Measurements from ENCODE around the gene NEAT1.

Gene NEAT1

DNA sequence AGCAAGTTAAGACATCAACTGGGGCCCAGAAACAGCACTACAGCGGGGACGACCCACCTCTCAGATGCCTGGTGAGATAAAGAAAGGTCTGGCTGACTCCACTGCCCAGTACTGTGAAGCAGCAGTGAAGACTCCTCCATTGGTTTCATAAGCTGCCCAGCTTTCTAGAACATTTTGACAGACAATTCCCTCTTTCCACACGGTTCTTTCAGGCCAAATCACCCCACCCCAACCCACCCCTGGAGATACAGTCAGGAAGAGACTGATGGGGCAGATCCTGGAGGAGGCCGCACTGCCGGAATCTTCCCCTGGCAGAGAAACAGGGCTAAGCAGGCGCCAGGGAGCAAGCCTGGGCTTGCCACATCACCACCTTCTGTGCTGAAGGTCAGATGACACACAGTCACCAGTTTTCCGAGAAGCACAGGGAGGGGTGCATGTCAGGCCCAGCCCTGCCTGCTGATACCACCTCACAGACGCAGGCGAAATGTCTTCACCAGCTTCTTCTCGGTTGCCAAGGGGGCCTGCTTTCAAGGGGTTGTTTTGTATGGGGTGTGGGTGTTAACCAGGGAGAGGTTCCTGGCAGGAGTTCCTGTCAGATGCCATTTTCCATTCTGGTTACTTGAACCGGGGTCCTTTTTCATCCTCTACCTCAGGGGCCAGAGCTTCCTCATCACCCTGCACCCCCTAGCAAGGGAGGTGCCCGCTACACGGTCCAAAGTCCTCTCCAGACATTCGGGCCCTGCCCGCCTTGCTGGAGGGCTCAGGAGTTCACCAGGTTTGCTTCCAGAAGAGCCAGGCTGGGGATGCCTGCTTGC is 1.4 kb upstream of the NEAT1 start:
- TF ChIP-seq POLR2AphosphoS5 (IDR thresholded peaks at IDR 0.05; ENCODE audit: low read depth, low read length) (peak; percentile 33; the same call in 1 of the 2 replicates), SIN3A (IDR thresholded peaks at IDR 0.05; ENCODE audit: borderline replicate concordance, insufficient read depth, low read length) (peak; percentile 36; the same call in 1 of the 2 replicates), TAF1 (IDR thresholded peaks at IDR 0.05; ENCODE audit: borderline replicate concordance, insufficient read depth, low read length) (peak; percentile 58; the same call in 1 of the 2 replicates), FOXP2 (optimal IDR thresholded peaks at IDR 0.05; ENCODE audit: borderline replicate concordance, extremely low read depth, extremely low read length, insufficient read depth) (no peak)
- TF ChIP-seq, protein P1, sequence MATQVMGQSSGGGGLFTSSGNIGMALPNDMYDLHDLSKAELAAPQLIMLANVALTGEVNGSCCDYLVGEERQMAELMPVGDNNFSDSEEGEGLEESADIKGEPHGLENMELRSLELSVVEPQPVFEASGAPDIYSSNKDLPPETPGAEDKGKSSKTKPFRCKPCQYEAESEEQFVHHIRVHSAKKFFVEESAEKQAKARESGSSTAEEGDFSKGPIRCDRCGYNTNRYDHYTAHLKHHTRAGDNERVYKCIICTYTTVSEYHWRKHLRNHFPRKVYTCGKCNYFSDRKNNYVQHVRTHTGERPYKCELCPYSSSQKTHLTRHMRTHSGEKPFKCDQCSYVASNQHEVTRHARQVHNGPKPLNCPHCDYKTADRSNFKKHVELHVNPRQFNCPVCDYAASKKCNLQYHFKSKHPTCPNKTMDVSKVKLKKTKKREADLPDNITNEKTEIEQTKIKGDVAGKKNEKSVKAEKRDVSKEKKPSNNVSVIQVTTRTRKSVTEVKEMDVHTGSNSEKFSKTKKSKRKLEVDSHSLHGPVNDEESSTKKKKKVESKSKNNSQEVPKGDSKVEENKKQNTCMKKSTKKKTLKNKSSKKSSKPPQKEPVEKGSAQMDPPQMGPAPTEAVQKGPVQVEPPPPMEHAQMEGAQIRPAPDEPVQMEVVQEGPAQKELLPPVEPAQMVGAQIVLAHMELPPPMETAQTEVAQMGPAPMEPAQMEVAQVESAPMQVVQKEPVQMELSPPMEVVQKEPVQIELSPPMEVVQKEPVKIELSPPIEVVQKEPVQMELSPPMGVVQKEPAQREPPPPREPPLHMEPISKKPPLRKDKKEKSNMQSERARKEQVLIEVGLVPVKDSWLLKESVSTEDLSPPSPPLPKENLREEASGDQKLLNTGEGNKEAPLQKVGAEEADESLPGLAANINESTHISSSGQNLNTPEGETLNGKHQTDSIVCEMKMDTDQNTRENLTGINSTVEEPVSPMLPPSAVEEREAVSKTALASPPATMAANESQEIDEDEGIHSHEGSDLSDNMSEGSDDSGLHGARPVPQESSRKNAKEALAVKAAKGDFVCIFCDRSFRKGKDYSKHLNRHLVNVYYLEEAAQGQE (IDR thresholded peaks at IDR 0.05; ENCODE audit: insufficient read depth in 1 of 2, low read depth in 2 of 2, low read length in 2 of 2): peak in 1 of 2 experiments; percentile 7; a peak in 1 of 4 replicates

DNA sequence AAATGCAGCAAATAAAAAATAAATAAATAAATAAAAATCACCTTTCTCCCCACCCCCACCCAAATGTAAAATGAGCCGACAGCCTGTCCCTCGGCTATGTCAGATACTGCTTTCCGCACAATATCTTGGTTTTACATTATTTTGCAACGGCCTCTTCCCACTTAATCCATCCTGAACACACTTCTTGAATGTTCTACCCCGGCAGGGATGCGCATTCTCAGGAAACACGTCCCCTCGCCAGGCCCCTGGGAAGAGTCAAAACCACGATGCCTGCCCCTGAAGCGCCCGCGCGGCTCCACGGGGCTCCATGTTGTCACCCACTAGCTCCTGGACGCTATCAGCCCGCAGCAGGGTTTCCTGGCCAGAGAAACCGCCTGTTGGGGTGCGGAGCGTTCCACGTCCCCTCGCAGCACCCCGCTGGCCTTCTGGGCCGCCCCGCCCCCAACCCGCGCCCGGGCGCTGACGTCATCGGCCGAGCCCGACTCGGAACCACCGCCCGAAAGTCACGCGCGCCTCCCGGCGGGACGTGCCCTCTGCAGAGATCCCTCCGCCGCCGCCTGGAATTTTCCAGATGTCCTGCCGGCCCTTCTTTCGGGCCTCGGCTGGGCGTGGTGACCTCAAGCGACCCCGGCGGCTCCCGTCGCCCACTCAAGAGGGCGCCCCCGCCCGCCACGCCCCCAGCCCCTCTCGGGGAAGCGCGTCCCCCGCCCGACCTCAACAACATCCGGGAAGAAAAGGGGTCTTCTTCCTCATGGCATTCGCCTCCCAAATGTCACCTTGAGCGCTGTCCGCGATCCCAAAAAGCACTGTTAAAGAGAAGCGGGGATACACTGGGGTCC is 585 bp upstream of the NEAT1 start:
- TF ChIP-seq SIN3A (IDR thresholded peaks at IDR 0.05; ENCODE audit: borderline replicate concordance, insufficient read depth, low read length) (peak; percentile 72; the same call in 1 of the 2 replicates), TAF1 (IDR thresholded peaks at IDR 0.05; ENCODE audit: borderline replicate concordance, insufficient read depth, low read length) (0 out of 2 replicates have a peak, but pooled peaks have one; percentile 44), POLR2AphosphoS5 (IDR thresholded peaks at IDR 0.05; ENCODE audit: low read depth, low read length) (no peak)
- TF ChIP-seq, protein P1 (IDR thresholded peaks at IDR 0.05; ENCODE audit: insufficient read depth in 1 of 2, low read depth in 2 of 2, low read length in 2 of 2): peak in 1 of 2 experiments; percentile 30; a peak in 1 of 4 replicates

DNA sequence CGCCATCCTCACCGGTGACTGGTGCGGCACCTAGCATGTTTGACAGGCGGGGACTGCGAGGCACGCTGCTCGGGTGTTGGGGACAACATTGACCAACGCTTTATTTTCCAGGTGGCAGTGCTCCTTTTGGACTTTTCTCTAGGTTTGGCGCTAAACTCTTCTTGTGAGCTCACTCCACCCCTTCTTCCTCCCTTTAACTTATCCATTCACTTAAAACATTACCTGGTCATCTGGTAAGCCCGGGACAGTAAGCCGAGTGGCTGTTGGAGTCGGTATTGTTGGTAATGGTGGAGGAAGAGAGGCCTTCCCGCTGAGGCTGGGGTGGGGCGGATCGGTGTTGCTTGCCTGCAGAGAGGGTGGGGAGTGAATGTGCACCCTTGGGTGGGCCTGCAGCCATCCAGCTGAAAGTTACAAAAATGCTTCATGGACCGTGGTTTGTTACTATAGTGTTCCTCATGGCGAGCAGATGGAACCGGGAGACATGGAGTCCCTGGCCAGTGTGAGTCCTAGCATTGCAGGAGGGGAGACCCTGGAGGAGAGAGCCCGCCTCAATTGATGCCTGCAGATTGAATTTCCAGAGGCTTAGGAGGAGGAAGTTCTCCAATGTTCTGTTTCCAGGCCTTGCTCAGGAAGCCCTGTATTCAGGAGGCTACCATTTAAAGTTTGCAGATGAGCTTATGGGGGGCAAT is 1.1 kb downstream of the NEAT1 start:
- TF ChIP-seq SIN3A (IDR thresholded peaks at IDR 0.05; ENCODE audit: borderline replicate concordance, insufficient read depth, low read length): peak; percentile 63; the same call in 1 of the 2 replicates
- no peak for TF ChIP-seq POLR2AphosphoS5 (IDR thresholded peaks at IDR 0.05; ENCODE audit: low read depth, low read length)
- TF ChIP-seq TAF1 (IDR thresholded peaks at IDR 0.05; ENCODE audit: borderline replicate concordance, insufficient read depth, low read length): 0 out of 2 replicates have a peak, but pooled peaks have one; percentile 4

DNA sequence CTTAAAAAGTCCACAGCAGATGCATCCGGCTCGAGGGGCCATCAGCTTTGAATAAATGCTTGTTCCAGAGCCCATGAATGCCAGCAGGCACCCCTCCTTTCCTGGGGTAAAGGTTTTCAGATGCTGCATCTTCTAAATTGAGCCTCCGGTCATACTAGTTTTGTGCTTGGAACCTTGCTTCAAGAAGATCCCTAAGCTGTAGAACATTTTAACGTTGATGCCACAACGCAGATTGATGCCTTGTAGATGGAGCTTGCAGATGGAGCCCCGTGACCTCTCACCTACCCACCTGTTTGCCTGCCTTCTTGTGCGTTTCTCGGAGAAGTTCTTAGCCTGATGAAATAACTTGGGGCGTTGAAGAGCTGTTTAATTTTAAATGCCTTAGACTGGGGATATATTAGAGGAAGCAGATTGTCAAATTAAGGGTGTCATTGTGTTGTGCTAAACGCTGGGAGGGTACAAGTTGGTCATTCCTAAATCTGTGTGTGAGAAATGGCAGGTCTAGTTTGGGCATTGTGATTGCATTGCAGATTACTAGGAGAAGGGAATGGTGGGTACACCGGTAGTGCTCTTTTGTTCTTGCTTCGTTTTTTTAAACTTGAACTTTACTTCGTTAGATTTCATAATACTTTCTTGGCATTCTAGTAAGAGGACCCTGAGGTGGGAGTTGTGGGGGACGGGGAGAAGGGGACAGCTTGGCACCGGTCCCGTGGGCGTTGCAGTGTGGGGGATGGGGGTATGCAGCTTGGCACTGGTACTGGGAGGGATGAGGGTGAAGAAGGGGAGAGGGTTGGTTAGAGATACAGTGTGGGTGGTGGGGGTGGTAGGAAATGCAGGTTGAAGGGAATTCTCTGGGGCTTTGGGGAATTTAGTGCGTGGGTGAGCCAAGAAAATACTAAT is 1.9 kb downstream of the NEAT1 start:
- TF ChIP-seq TAF1 (IDR thresholded peaks at IDR 0.05; ENCODE audit: borderline replicate concordance, insufficient read depth, low read length) (no peak), FOXP2 (optimal IDR thresholded peaks at IDR 0.05; ENCODE audit: borderline replicate concordance, extremely low read depth, extremely low read length, insufficient read depth) (no peak), POLR2AphosphoS5 (IDR thresholded peaks at IDR 0.05; ENCODE audit: low read depth, low read length) (peak; percentile 43)
- TF ChIP-seq, protein P1 (IDR thresholded peaks at IDR 0.05; ENCODE audit: insufficient read depth in 1 of 2, low read depth in 2 of 2, low read length in 2 of 2): no peak
